Nephron (organoid): ENCODE measurements around the gene TP63.

Experiments used
- H3K27ac Mint-ChIP-seq, 3 experiments: 2 replicates each; pipeline ENCODE4 v1.8.0; 2020; ENCODE audit warnings: mixed read lengths in 3 of 3, mild to moderate bottlenecking in 2 of 3, moderate library complexity in 1 of 3
- H3K27me3 Mint-ChIP-seq: 2 replicates; pipeline ENCODE4 v1.8.0; 2021; ENCODE audit warnings: low read depth, mild to moderate bottlenecking, moderate library complexity, mixed read lengths
- H3K36me3 Mint-ChIP-seq: 2 replicates; pipeline ENCODE4 v1.8.0; 2020; ENCODE audit warnings: low read depth, mixed read lengths
- H3K4me1 Mint-ChIP-seq: 2 replicates; pipeline ENCODE4 v1.8.0; 2020; ENCODE audit warnings: mixed read lengths
- H3K4me3 Mint-ChIP-seq, 3 experiments: 2 replicates each; pipeline ENCODE4 v1.8.0; 2020; ENCODE audit warnings: mild to moderate bottlenecking in 3 of 3, mixed read lengths in 3 of 3, moderate library complexity in 2 of 3
- H3K9me3 Mint-ChIP-seq: 2 replicates; pipeline ENCODE4 v1.8.0; 2020; ENCODE audit warnings: mixed read lengths
- CTCF ChIP-seq, 3 experiments: fragments of 200-600 bp; sonication (generic); IDR thresholded peaks; one replicate each; pipeline ENCODE4 v1.5.0; 2021; ENCODE audit warnings: antibody characterized with exemption in 3 of 3; ENCODE audit not compliant: unreplicated experiment in 3 of 3

TP63 gene

DNA sequence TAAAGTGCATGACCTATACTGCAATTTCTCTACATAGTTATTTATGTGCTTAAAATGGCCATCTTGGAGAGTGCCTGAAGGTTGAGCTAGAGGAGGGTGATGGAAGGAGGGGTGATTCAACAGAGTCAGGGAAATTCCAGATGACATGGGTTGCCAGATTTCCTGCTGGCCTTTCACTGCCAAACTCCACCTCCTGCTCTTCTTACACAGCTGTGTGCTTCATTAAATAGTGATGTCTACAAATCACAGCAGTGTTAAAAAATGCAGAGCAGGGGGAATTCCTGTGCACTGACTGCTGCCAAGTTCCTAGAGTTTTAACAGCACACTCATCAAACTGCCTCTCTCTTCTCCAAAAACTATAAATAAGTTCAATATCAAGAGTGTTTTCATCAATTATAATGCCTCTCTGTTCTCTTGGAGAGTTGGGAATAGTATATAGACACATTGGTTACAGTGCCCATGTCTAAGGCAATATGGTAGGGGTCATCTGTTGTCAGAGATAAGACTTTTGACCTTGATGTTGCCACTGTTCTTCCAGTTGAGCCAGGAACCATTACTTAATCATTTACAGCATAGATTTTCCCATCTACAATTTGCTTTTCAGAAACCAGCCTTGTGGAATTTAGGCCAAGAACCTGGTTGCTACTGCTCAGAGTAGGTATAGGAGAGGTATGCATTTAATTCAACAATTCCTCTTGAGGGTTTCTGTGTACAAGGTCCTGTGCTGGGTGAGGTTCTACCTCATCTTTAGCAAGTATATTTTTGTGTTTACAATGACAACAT, 79.6 kb downstream of the TP63 start:
- Mint-ChIP-seq H3K27ac (peak overlapping the region; percentile 36 to 91 (median 46)), H3K4me3 (no peak overlapping the region), H3K27me3 (peaks cover 4% of the 10 kb centered on the region), H3K36me3 (no peaks in the 10 kb centered on the region), H3K9me3 (no peaks in the 10 kb centered on the region), H3K4me1 (peaks cover 46% of the 10 kb centered on the region)
- TF ChIP-seq CTCF (IDR thresholded peaks at IDR 0.05; ENCODE audit: unreplicated experiment in 3 of 3), result no peak

- peaks cover 4% of the 10 kb centered on the region for H3K27me3 Mint-ChIP-seq
- no peak for TF ChIP-seq CTCF (IDR thresholded peaks at IDR 0.05; ENCODE audit: unreplicated experiment in 3 of 3)
- H3K27ac Mint-ChIP-seq, result peak overlapping the region in 2 of 3 experiments; percentile 35 to 36
- no peaks in the 10 kb centered on the region for H3K9me3 Mint-ChIP-seq
- H3K36me3 Mint-ChIP-seq, result no peaks in the 10 kb centered on the region
- no peak overlapping the region for H3K4me3 Mint-ChIP-seq
- peaks cover 42% of the 10 kb centered on the region for H3K4me1 Mint-ChIP-seq
Measured at GRCh38 chr3:189712906-189713483, 81.8 kb downstream of the TP63 start.

GRCh38 chr3:189714991-189715961, 84.1 kb downstream of the TP63 start:
- Mint-ChIP-seq H3K9me3 (no peaks in the 10 kb centered on the region), H3K4me3 (peak overlapping the region in 1 of 3 experiments; percentile 3), H3K4me1 (peaks cover 36% of the 10 kb centered on the region), H3K27me3 (peaks cover 9% of the 10 kb centered on the region), H3K27ac (peak overlapping the region in 2 of 3 experiments; percentile 69 to 88), H3K36me3 (no peaks in the 10 kb centered on the region)
- no peak for TF ChIP-seq CTCF (IDR thresholded peaks at IDR 0.05; ENCODE audit: unreplicated experiment in 3 of 3)

GRCh38 chr3:189718215-189718614, 87.0 kb downstream of the TP63 start:
- H3K9me3 Mint-ChIP-seq, result no peaks in the 10 kb centered on the region
- TF ChIP-seq CTCF (IDR thresholded peaks at IDR 0.05; ENCODE audit: unreplicated experiment in 3 of 3), result no peak
- no peaks in the 10 kb centered on the region for H3K36me3 Mint-ChIP-seq
- peaks cover 23% of the 10 kb centered on the region for H3K4me1 Mint-ChIP-seq
- peaks cover 5% of the 10 kb centered on the region for H3K27me3 Mint-ChIP-seq
- no peak overlapping the region for H3K27ac Mint-ChIP-seq
- no peak overlapping the region for H3K4me3 Mint-ChIP-seq

DNA sequence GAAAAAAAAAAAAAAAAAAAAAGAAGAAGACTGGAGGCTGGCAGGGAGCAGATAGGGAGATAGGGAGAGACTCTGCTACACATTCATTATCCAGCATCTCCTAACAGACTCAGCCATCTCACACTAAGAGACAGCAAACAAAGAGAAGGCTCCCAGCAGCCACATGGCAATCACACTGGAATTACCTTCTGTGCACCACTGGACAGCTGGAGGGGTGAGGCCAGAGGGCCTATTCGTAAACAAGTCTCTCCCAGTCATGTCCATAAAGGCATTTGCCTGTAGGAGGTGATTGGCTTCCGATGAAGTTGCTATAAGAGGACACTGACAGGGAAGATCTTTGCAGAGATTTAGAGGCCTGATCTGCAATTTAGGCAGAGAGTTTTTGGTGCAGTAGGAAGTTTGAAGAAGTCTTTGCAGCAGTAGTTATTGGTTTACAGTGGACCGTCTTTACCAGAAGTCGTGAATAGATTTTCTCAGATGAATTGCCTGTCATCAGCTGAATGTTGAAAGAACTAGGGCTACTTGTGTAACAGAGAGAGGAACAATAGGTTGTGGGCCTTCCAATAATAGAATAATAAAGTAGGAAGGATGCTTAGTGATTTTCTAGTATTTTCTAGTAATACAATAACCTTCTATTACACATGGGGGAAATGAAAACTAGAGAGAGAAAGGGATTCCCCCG, 89.7 kb downstream of the TP63 start:
- Mint-ChIP-seq H3K36me3 (no peaks in the 10 kb centered on the region), H3K4me3 (no peak overlapping the region), H3K9me3 (no peaks in the 10 kb centered on the region), H3K27me3 (peaks cover 4% of the 10 kb centered on the region), H3K4me1 (peaks cover 16% of the 10 kb centered on the region), H3K27ac (peak overlapping the region in 2 of 3 experiments; percentile 3 to 8)
- TF ChIP-seq CTCF (IDR thresholded peaks at IDR 0.05; ENCODE audit: unreplicated experiment in 3 of 3), result no peak
